Stimulated activated naive CD4-positive, alpha-beta T cell (primary cell): Measurements from ENCODE around the gene ACTG2.
"Not testable (repeated sequence)": the region's sequence is repeated elsewhere in the genome, so short reads cannot be mapped to it uniquely, and the experiment has no call there.

Source experiments
- DNase-seq, 6 experiments: peaks; one replicate each; lab custom pipeline; 2025; lab: John Stamatoyannopoulos, UW

The ACTG2 gene

DNA sequence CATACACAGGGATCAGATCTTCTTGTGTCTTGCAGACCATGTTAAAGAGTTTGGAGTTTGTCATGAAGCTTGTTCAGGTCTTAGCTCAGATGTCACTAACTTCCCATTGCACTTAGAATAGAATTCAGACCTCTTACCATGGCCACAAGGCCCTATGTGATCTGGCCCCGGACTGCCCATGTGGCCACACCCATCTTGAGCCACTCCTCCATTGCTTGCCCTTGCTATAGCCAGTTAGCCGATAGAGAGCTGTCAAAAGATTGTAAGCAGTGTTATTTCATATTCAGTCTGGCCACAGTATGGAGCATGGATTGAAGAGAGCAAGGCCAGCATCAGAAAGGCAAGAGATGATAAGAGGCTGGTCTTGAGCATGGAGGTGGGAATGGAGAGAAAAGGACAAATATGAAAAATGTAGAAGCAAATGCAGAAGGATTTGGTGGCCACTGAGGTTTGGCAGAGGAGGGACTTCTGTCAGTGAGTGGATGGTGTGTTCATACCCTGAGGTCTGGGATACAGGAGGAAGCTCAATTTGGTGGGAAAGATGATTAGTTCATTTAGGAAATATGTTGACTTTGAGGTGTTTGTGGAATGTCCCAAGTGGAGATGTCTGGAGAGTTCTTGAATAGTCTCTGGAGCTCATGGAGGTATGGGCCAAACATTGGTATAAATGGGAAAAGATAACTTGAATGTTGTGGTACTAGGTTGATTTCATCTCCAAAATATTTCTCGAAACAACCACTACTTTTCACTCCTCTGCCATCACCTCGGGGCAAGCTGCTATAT, 44.5 kb downstream of the ACTG2 start:
- no peak for DNase-seq

DNA sequence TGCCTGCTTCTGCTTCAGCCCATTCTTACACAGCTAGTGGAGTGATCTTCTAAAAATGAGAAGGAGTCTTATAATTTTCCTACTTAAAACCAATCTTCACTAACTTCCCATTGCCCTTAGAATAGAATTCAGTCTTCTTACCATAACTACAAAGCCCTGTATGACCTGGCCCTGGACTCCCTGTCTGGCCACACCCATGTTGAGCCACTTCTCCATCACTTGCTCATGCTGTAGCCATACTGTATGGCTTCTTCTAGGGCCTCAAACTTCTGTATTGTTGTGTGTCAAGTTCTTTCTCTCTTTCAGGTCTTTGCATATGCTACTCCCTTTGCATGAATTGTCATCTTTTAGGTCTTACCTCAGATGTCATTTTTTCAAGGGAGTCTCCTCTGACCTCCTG, 45.1 kb downstream of the ACTG2 start:
- no peak for DNase-seq

DNA sequence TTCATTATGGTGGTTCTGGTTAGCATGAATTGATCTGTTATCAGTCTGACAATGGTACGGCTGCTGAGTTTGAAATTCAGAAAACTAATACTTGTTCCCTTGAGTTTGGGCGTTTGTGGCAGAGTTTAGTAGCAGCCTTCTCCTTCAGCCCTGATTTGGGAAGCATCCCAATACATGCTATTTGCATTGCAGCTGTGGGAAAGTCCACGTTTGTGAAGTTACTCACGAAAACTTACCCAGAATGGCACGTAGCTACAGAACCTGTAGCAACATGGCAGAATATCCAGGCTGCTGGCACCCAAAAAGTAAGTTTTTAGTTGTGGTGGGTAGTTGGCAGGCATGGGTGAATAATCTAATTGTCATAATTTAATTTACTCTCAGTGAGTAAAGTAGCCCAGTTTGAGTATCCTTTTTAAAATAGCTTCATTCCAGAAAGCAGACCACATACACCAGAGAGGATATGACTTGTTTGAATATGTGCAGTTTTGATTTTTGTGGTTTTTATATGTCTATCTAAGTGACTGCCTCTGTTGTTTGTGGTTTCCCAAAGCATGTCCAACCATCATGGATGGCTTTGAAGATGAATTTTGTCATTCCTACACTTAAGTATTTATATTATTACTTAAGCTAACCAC, 46.0 kb downstream of the ACTG2 start:
- peak in 2 of 6 experiments; percentile 24 to 32 for DNase-seq

DNA sequence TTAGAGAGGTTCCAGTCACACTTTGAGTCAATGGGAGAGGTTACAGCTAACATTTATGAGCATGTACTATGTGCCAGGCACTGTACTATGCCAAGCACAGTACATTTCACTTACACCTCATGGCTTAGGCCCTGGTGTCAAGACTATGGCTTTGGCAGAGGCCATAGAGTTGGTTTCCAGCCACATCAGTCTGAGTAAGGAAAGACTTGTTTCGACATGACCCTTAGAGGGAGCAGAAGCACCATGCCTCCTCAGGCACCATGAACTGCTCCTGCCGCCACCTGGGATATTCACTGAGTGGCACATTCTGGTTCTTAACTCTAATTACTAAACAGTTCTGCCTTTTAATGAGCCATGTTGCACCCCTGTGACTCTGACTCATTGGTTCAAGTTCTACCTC, 46.6 kb downstream of the ACTG2 start:
- peak in 5 of 6 experiments; percentile 14 to 44 (median 28) for DNase-seq

DNA sequence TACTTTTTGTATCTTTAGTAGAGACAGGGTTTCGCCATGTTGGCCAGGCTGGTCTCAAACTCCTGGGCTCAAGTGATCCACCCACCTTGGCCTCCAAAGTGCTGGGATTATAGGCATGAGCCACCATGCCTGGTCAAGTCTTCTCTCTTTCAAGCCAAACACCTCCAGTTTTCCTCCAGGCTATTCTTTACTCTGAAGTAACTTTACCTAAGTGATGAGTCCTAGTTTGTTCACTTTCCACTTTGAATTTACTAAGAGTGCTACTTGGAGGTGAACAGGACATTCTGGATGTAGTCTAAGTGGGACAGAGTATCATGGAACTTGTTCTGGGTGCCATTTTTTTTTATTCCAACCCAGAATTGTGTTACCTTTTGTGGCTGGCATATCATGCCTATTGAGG, 47.3 kb downstream of the ACTG2 start:
- DNase-seq: not testable (repeated sequence)

DNA sequence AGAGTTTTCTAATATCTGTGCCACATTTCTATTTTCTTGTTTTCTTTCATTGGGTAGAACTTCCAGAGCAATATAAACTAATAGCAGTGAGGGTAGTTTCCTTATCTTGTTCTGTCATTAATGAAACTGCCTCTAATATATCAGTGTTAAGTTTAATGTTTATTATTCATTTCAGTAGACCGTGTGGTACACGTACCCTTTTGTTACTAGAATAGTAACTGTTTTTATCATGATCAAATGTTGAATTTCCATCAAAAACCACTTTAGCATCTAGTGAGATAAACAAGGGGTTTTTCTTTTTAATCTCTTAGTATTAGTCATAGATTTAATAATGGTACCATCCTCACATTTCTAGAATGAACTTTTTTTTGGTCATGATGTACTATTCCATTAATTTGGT, 49.9 kb downstream of the ACTG2 start:
- no peak for DNase-seq

DNA sequence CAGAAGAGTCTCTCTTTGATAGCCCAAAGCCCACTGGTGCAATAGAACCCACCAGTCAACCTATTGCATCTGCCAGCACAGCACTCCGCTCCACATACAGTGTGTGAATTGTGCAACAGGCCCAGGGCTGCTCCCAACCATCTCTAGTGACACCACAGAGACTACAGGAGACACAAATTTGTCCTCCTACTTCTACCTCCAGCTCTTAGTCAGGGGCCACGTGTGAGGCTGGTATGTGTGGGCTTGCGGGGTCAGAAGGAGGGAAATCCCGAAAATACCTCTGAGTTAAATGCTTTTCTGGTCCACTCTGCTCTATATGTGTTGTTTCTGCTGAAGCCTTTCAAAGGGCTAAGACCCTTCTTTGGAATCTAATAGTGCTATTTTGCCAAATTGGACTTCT, 51.9 kb downstream of the ACTG2 start:
- DNase-seq: no peak

DNA sequence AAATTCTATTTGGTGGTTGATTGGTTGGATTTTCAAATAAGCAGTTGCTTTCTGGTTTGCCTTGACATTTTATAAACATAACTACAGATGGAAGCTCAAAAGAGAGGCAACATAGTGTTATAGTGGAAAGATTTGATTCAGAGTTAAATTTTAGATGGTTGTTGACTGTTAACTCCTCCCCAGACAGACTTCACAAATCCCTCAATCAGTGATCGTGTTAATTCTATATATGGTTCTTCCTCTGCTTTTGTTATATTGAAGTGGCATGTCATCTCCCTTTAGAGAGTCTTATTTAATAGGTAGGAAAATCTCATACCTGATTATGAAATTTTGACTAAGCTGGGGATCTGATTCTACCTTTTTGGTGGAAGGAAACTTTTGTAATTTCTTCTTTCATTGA, 53.4 kb downstream of the ACTG2 start:
- peak in 1 of 6 experiments; percentile 8 for DNase-seq

DNA sequence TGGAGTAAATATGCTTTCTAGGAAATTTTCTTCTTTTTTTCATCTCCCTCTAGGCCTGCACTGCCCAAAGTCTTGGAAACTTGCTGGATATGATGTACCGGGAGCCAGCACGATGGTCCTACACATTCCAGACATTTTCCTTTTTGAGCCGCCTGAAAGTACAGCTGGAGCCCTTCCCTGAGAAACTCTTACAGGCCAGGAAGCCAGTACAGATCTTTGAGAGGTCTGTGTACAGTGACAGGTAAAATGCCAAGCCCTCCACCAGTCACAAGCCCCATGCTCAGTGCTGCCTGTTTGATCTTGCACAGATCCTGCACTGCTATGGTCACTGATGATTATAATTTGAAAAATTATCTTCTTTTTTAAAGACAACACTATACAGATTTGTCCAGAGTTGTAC, 53.9 kb downstream of the ACTG2 start:
- no peak for DNase-seq

DNA sequence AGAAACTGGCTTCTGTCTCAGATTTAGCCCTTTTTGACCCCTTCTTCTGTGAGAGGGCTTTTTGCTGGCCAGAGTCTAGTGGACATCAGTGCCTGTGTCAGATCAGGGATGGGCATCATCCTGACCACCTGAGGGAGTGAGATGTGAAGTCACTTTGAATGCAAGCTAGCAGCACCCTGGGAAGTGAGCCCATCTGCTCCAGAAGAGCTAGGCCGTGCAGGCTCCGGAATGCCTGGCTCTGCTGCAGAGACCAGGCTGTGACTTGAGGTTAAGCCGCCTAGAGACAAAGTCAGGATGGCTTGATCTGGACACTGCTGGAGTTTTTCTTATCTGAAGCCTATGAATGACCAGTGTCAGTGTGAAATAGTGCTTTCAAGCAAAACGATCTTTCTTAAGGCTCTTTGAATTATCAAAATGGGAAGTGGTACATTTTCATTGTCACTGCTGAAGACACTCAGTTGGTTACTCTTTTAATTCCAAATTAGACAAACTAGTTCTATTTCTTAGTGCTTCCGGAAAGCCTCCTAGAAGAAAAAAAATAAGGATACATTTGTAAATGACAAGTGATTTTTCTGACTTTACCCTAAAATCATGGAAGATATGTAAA, 54.7 kb downstream of the ACTG2 start:
- DNase-seq: no peak

DNA sequence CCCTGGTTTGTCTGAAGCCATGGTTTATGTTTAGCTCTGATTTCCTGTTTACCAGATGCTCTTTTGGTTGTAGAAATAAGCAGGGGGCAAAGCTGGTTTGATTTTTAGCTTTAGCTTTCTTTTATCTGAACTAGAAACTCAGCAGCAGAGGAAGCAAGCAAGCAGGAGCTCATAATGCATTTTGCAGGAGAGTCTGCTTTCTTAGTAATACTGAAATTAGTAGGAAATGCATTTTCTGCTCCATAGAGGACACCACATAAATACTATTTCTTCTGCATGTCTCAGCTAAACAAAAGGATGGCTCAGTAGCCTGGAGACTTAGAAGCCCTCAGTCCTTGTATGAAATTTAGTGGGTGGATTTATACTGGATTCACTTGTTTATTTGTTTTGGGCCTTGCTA, 57.0 kb downstream of the ACTG2 start:
- DNase-seq: no peak

DNA sequence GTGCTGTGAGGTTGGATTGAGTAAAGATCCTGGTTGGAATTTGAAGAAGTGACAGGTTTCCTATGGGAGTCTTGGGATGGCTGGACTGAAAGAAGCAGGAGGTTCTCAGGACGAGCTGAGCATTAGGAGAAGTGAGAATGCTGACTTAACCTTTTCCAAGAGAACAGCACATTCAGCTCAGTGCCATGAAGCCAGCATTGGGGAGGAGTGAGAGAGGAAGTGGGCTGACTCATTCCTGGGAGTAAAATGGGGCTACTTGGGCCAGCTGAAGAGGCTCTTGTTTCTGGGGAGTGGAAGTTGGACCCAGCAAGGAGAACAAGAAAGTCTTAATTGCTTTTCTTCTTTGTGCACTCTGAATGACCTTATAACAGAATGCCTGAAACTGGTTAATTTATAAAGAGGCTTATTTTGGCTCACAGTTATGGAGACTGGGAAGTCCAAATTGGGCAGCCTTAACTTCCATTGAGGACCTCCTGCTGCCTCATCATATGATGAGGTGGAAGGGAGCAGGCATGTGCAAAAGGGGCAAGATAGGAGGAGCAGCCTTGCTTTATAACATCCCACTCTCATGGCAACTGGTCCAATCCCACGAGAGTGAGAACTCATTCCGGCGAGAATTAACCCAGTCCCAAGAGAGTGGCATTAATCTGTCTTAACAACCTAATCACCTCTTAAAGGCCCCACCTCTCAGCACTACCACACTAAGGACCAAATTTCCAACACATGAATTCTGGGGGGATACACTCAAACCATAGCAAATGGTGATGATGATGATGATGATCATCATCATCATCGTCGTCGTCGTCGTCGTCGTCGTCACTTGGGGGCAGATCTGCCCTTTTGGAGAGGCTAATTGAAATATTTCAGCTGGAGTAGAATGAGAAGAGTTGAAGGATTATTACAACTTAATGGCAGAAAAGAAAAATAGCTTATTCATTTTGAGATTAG, 60.0 kb downstream of the ACTG2 start:
- no peak for DNase-seq

DNA sequence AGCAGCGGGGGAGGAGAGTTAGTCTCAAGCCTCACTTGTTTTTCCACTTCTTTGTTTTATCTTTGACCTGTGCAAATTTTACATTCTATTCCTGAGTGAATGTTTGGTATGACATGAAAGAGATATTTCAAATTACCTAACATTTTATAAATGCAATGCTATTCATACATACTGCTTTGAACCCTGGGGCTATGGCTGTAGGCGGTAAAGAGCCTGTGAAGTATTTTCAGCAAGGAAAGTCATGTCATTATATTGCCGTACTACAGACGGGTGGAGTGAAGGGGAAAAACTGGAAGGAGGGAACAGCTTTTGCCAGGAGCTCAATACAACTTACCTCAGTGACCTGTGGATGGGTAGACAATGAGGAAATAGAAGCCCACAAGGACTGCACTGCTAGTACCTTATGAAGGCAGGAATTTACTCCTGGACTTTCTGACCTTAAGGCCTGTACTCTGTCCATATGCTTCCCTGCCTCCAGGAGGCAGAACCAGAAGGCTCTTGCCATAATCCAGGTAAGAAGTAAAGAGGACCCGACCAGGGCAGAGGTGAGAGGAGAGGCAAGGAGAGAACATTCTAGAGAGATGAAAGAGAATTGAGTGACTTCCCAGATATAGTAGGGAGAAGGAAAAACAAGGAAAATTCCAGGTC, 63.5 kb downstream of the ACTG2 start:
- no peak for DNase-seq

DNA sequence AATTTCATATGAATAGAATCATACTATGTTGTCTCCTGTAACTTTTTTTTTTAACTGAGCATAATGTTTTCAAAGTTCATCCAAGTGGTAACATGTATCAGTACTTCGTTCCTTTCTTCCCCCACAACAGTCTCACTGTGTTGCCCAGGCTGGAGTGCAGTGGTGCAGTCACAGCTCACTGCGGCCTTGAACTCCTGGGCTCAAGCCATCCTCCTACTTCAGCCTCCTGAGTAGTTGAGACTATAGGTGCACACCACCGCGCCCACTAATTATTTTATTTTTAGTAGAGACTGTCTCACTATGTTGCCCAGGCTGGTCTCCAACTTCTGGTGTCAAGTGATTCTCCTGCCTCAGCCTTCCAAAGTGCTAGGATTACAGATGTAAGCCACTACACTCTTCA, 68.5 kb downstream of the ACTG2 start:
- DNase-seq: no peak

DNA sequence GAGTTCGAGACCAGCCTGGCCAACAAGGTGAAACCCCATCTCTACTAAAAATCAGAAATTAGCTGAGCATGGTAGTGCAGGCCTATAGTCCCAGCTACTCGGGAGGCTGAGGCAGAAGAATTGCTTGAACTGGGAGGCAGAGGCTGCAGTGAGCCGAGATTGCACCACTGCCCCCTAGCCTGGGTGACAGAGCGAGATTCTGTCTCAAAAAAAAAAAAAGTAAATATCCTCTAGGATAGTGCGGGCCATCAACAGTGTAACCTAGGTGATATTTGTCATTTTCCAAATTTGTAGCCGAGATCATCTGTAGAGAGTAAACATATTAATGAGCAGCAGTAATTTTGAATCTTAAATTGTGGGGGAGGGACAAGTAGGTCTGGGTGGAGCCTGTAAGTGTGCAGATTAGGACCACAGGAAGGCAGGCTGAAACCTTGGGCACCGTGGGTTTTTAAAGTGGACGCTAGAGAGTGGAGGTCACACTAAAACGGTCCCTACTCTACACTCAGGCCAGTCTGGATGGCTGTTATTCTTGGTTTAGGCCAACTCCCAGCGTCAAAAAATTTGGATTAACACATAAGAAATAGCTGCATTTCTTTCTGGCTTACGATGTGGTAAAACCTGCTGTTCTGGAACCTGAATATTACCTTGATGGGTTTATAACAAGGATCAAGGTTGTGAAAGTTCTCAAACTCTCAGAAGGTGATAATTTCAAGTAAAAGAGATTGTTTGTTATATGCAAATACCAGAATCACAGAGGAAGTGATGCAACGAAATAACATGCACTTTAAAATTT, 69.2 kb downstream of the ACTG2 start:
- DNase-seq: no peak

DNA sequence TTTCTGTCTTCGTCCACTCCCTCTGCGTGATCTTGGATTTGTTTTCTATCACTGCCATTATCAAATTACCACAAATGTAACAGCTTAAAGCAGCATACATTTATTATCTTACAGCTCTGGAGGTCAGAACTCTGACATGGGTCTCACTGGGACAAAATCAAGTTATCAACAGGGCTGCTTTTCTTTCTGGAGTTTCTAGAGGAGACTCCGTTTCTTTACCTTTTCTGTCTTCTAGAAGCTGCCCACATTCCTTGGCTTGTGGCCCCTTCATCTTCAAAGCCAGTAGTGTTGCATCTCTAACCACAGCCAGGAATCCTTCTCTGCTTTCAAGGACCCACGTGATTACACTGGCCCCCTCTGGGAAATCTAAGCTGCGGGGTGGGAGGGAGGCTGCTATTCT, 70.0 kb downstream of the ACTG2 start:
- no peak for DNase-seq

DNA sequence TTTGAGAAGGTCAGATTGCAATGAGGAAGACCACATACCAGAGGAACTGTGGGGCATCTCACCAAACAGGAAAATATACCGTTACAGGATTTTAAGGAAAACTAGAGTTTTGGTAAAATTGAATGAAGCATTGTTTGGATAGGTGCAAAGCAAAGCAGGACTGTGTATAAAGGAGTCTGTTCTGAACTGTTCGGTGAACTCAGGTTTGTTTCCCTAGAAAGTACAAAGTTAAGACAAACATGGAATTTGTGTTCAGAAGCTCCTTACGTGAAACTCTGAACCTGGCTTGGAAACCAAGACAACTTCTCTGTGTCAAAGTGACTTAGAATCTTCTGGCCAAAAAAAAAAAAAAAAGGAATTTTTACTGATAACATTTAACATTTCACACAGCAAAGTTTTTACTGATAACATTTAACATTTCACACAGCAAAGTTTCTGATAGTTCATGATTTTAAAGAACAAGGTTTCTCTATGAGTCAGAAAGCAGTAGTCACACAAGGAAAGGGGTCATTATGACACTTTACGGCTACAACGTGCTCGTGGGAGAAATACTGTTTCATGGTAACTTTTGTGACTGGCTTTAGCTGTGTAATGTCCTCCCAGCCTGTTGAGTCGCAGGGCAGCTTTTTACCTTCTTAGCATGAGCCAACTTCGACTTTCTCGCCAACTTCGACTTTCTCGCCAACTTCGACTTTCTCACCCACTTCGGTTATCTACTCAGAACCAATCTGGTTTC, 70.7 kb downstream of the ACTG2 start:
- no peak for DNase-seq

DNA sequence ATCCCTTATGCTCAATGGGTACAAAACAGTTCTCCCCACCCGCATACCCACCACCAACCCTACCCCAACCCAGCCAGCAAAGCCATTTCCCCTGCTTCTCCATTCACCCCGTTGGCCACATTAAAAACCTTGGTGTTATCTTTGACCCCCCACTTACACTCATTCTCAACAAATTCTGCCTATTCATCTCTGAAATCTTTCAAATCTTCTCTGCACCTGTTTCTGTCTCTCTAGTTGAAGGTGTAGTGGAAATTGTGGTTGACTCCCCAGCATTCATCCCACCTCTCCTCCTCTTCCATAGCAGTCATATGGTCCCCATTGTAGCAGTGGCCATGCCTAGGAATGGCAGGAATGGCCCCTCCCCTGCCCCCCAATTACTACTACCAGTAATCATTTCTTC, 71.4 kb downstream of the ACTG2 start:
- DNase-seq: no peak

DNA sequence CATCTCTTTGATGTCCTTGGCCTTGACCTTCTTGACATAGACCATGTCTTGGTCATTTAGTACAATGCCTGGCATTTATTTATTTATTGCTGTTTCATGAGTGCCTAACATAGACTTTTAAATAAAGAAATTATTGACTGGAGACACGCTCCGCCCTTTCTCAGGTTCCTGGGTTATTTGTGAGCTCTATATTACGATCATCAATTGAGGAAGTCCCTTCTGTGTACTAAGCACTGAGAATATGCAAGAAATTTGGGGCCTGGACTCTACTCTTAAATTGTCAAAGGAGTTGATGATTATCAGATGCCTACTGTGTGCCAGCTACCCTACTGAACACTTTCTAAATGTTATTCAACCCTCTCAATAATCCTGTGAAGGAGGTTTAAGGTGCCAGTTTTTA, 72.2 kb downstream of the ACTG2 start:
- no peak for DNase-seq

DNA sequence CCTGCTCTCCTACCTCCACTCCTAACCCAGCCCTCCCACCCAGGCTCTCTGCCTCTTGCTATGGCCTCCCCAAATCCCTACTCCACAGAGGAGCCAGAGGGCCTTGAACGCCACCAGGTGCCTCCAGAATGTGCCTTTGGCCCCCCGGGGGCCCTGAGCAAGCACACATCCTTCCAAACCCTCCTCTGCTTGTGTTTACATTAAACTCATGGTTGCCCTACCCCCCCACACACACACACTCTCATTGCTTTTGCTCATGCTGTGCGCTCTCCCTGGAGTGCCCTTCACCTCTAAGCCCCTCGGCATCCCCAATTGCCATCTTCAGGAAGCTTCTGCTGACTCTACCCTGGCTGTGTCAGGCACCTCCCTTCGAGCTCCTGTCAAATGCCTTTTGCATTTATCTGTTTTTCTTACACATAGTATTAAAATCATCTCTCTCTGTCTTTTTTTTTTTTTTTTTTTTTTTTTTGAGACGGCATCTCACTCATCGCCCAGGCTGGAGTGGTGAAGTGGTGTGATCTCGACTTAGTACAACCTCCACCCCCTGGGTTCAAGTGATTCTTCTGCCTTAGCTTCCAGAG, 75.6 kb downstream of the ACTG2 start:
- DNase-seq: no peak
